Ascending aorta (tissue), 2 donors: Measurements from ENCODE around the gene INTS14. TPM values are rescaled to one million over a fixed set of nuclear protein-coding genes. Genes with fewer than 3 reads are reported as not detected.

Experiments used
- DNase-seq, 2 donors: peaks; one replicate each; pipeline ENCODE4 v3.0.0-alpha.2; 2019; ENCODE audit warnings: low spot score in 2 of 2
- H3K27ac ChIP-seq, 2 donors: fragments of 200-600 bp; sonication (generic); one replicate each; pipeline ENCODE4 v1.5.1; 2016 to 2017; ENCODE audit warnings: mild to moderate bottlenecking in 1 of 2
- H3K27me3 ChIP-seq: fragments of 200-600 bp; sonication (generic); one replicate; pipeline ENCODE4 v1.5.1; 2017
- H3K36me3 ChIP-seq, 2 donors: fragments of 200-600 bp; sonication (generic); one replicate each; pipeline ENCODE4 v1.5.1; 2016
- H3K4me1 ChIP-seq, 2 donors: fragments of 200-600 bp; sonication (generic); one replicate each; pipeline ENCODE4 v1.5.1; 2016 to 2017; ENCODE audit warnings: mild to moderate bottlenecking in 1 of 2
- H3K4me3 ChIP-seq, 2 donors: fragments of 200-600 bp; sonication (generic); one replicate each; pipeline ENCODE4 v1.5.1; 2016 to 2017; ENCODE audit warnings: mild to moderate bottlenecking in 1 of 2
- H3K9me3 ChIP-seq, 2 donors: fragments of 200-600 bp; sonication (generic); one replicate each; pipeline ENCODE4 v1.5.1; 2016
- intact Hi-C: fragments of 100-400 bp; cut with DNase I; formaldehyde crosslinking; loops from one replicate; pipeline ENCODE4 v1.15.1; 2023
- total RNA-seq: library from RNA; depleted of rRNA; stranded (reverse); fragments of >200 nt; gene quantifications from one replicate; pipeline ENCODE4 v1.1.0, GENCODE V29; 2016
- TF ChIP-seq, protein P1 (sequence below), 3 experiments: fragments of 200-600 bp in 2 of 3; fragments of 450-650 bp in 1 of 3; sonication (generic) in 2 of 3; IDR thresholded peaks; one replicate each; pipeline ENCODE4 v1.5.1; 2016 to 2019; ENCODE audit warnings: antibody characterized with exemption in 3 of 3, mild to moderate bottlenecking in 1 of 3, moderate library complexity in 1 of 3

Gene INTS14
- total RNA-seq, 1 donor from 2014 or later, result 14.5 TPM

DNA sequence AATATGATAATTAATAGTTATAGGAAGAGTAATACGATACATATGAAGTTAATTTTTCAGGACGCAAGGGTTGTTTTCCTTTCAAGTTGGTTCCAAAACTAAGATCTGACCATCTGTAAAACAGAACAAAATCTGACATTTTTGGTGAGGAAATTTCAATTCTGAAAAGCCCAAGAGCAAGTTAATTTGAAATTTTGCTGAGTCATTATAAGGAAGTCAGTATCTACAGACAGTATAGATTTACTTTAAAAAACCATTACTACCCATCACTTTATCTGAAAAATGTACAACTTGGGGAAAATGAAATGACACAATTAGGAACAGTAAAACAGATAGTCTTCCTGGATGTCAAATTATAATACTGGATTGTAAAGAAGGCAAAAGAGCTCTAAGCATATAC lies 12.5 kb downstream of the INTS14 start:
- no peaks in the 10 kb centered on the region for H3K4me1 ChIP-seq
- no peaks in the 10 kb centered on the region for H3K27me3 ChIP-seq
- no peak overlapping the region for H3K27ac ChIP-seq
- TF ChIP-seq, protein P1, sequence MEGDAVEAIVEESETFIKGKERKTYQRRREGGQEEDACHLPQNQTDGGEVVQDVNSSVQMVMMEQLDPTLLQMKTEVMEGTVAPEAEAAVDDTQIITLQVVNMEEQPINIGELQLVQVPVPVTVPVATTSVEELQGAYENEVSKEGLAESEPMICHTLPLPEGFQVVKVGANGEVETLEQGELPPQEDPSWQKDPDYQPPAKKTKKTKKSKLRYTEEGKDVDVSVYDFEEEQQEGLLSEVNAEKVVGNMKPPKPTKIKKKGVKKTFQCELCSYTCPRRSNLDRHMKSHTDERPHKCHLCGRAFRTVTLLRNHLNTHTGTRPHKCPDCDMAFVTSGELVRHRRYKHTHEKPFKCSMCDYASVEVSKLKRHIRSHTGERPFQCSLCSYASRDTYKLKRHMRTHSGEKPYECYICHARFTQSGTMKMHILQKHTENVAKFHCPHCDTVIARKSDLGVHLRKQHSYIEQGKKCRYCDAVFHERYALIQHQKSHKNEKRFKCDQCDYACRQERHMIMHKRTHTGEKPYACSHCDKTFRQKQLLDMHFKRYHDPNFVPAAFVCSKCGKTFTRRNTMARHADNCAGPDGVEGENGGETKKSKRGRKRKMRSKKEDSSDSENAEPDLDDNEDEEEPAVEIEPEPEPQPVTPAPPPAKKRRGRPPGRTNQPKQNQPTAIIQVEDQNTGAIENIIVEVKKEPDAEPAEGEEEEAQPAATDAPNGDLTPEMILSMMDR (IDR thresholded peaks at IDR 0.05), result no peak
- peaks cover 67 to 78% of the 10 kb centered on the region in 2 donors for H3K36me3 ChIP-seq
- H3K9me3 ChIP-seq, result no peaks in the 10 kb centered on the region
- intact Hi-C loops, result no loop called here
- no peak for DNase-seq
- no peak overlapping the region for H3K4me3 ChIP-seq

DNA sequence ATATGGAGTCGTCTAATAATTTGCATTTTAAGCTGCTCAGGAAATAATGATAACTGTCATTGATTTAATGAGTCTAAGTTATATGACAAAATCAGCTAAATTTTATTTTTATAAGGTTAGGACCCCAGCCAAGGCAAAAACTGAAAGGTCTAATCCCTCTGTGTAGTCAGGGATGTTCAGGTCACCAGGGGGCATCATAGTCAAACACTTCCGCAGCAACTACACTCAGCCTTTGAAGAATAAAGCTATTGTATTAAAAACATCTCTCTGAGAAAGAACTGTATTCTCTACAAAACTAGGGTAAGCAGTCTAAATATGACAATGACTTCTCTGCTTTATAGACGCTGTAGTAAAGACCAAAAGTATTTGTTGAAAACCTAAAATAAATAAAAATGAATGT lies 15.0 kb downstream of the INTS14 start:
- no peaks in the 10 kb centered on the region for H3K27me3 ChIP-seq
- no peaks in the 10 kb centered on the region for H3K9me3 ChIP-seq
- peaks cover 72 to 85% of the 10 kb centered on the region in 2 donors for H3K36me3 ChIP-seq
- H3K27ac ChIP-seq, result no peak overlapping the region
- intact Hi-C loops, result no loop called here
- no peak for DNase-seq
- no peaks in the 10 kb centered on the region for H3K4me1 ChIP-seq
- H3K4me3 ChIP-seq, result no peak overlapping the region
- TF ChIP-seq, protein P1 (IDR thresholded peaks at IDR 0.05), result no peak

DNA sequence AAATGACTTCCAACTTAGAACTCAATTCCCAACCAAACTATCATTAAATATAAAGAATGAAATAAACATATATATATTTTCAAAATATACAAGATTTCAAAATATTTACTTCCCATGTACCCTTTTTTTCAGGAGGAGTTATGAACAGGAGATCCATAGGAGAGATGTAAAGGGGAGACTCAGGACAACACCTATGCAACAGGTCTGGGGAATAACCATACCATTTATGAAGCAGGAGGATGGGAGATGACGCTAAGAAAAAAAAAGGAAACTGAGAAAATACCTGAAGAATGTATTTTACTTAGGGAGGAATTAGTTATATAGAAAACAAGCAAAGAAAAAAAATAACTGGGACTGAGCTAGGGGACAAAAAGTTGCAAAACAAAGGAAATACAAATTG lies 23.8 kb downstream of the INTS14 start:
- no peak for DNase-seq
- H3K36me3 ChIP-seq, result peaks cover 55 to 91% of the 10 kb centered on the region in 2 donors
- H3K4me3 ChIP-seq, result no peak overlapping the region
- H3K27ac ChIP-seq, result no peak overlapping the region
- TF ChIP-seq, protein P1 (IDR thresholded peaks at IDR 0.05), result no peak
- no peaks in the 10 kb centered on the region for H3K4me1 ChIP-seq
- H3K27me3 ChIP-seq, result no peaks in the 10 kb centered on the region
- no peaks in the 10 kb centered on the region for H3K9me3 ChIP-seq
- intact Hi-C loops, result no loop called here

DNA sequence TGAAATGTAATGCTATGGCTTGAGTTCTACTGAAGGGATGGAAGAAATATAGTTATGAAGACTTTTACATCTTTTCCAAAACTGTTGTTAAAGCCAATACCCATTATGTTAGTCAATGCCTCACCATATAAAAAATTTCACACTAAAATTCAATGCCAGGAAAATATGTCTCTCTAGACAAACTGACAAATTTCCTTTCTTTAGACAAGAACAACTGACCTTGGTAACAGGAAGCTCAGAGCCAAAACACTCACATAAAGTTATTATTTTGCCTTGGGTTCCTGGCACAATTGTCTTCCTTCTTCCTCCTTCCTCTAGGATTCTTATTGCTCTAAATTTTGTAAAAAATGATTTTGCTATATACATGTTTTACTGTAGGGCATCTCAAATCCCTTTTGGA lies 26.7 kb downstream of the INTS14 start:
- Histone ChIP-seq H3K9me3 (no peaks in the 10 kb centered on the region), H3K27me3 (no peaks in the 10 kb centered on the region), H3K36me3 (peaks cover 44 to 89% of the 10 kb centered on the region in 2 donors), H3K4me1 (no peaks in the 10 kb centered on the region), H3K27ac (no peak overlapping the region), H3K4me3 (no peak overlapping the region)
- intact Hi-C loops, result no loop called here
- TF ChIP-seq, protein P1 (IDR thresholded peaks at IDR 0.05), result no peak
- DNase-seq, result no peak

DNA sequence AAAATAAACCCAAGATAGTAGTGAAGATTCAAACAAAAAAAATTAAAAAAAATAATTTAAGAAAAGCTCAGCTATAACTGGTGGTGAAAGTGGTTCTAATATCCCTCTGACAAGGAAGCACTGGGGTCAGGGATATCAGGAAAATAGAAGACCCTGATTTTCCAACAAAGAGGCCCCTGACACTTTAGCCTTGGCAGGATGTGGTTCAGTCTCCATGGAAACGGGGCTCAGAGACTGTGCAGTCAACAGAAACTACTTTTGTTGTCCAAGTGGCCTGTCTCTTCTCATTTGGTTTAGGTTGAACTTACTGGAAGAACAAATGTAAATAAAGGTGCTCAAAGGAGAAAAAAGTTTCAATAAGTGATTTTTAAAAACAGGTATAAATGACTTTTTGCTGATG lies 27.2 kb downstream of the INTS14 start:
- Histone ChIP-seq H3K4me3 (no peak overlapping the region), H3K27ac (no peak overlapping the region), H3K27me3 (no peaks in the 10 kb centered on the region), H3K9me3 (no peaks in the 10 kb centered on the region), H3K4me1 (no peaks in the 10 kb centered on the region), H3K36me3 (peaks cover 45 to 91% of the 10 kb centered on the region in 2 donors)
- TF ChIP-seq, protein P1 (IDR thresholded peaks at IDR 0.05), result no peak
- intact Hi-C loops, result no loop called here
- DNase-seq, result no peak

DNA sequence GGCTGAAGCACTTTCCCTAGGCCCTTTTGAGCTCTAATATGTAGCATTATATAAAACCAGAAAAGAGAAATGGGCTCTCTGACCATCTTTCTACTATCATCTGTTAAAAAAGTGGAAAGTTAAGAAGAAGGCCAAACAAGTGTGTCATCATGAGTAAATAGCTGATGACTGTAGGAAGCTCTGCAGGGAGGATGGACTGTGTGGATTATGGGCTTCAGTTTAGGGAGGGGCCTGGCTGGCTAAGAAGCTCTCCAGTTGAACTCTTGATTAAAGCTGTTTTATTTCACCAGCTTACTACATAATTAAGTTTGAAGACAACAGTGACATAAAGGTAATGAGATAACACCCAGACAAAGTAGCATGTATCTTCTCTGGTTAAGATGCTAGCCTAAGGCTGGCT lies 30.6 kb downstream of the INTS14 start:
- intact Hi-C loops, result no loop called here

More for the DNA sequence above, 30.6 kb downstream of the INTS14 start:
- TF ChIP-seq, protein P1 (IDR thresholded peaks at IDR 0.05), result no peak
- DNase-seq, result no peak
- H3K36me3 ChIP-seq, result peaks cover 38 to 91% of the 10 kb centered on the region in 2 donors
- no peaks in the 10 kb centered on the region for H3K27me3 ChIP-seq
- no peaks in the 10 kb centered on the region for H3K4me1 ChIP-seq
- H3K4me3 ChIP-seq, result no peak overlapping the region
- H3K9me3 ChIP-seq, result no peaks in the 10 kb centered on the region
- H3K27ac ChIP-seq, result no peak overlapping the region
